ENCODE results near the gene TMEM175.

The TMEM175 gene

DNA sequence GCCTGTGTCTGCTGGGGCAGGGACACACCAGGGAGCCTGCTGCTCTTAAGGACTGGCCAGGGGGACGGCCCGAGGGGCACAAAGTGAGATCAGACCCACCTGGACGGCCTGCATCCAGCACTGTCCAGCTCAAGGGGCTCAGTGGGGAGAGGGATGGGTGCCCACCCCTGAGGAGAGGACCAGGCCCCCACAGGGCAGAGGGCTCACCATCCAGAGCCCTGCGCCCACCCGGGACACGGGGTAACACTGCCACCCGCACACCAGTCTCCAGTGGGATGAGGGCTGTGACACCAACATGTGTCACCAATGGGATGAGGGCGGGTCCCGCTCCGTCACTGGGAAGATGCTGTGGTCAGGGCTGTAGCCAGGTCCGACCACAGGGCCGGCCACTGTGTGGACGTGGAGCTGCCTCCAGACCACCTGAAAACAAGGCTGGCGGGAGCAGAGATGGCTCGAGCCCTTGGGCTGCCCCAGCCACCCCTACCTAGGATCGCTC, 27.9 kb downstream of the TMEM175 start:
- Histone ChIP-seq H2AK5ac (ENCODE audit: low read length) (no peak overlapping the region), H3K79me1 (ENCODE audit: low read length) (no peaks in the 10 kb centered on the region), H3K4me3 (ENCODE audit: low read depth, low read length) (no peak overlapping the region), H3K4me1 (ENCODE audit: control insufficient read depth in 1 of 2, insufficient read depth in 2 of 2, low read length in 2 of 2) (no peaks in the 10 kb centered on the region), H2BK120ac (ENCODE audit: insufficient read depth, low read length, poor library complexity) (no peak overlapping the region), H3K14ac (ENCODE audit: low read length) (no peak overlapping the region), H2AFZ (ENCODE audit: insufficient read depth, low read length, poor library complexity) (no peak overlapping the region), H2BK12ac (ENCODE audit: low read length) (no peak overlapping the region), H3K79me2 (ENCODE audit: control insufficient read depth, insufficient read depth, low read length, poor library complexity) (no peaks in the 10 kb centered on the region), H4K12ac (ENCODE audit: low read depth, low read length) (no peak overlapping the region), H3K27ac (ENCODE audit: low read depth, low read length) (no peak overlapping the region), H3K4me2 (ENCODE audit: low read length) (no peak overlapping the region), H3K23ac (ENCODE audit: low read length) (no peak overlapping the region), H4K8ac (ENCODE audit: low read depth, low read length) (no peak overlapping the region), H3K18ac (ENCODE audit: low read length) (no peak overlapping the region), H3K9me3 (ENCODE audit: insufficient read depth, low read depth, low read length) (peaks cover 2% of the 10 kb centered on the region), H4K91ac (ENCODE audit: low read depth, low read length) (no peak overlapping the region), H3K27me3 (ENCODE audit: insufficient read depth, low read length) (no peaks in the 10 kb centered on the region), H3K9ac (ENCODE audit: low read length) (no peak overlapping the region), H2BK5ac (ENCODE audit: low read depth, low read length, poor library complexity) (no peak overlapping the region), H3K4ac (ENCODE audit: low read depth, low read length) (no peak overlapping the region), H3K36me3 (ENCODE audit: control insufficient read depth in 1 of 2, insufficient read depth in 2 of 2, low read length in 2 of 2) (peaks cover 12 to 26% of the 10 kb centered on the region in 2 experiments)
- no CpG with 5 or more reads among the region's 16 CpGs for WGBS (ENCODE audit: extremely low coverage, insufficient coverage, insufficient read length)
- DNase-seq = no peak

DNA sequence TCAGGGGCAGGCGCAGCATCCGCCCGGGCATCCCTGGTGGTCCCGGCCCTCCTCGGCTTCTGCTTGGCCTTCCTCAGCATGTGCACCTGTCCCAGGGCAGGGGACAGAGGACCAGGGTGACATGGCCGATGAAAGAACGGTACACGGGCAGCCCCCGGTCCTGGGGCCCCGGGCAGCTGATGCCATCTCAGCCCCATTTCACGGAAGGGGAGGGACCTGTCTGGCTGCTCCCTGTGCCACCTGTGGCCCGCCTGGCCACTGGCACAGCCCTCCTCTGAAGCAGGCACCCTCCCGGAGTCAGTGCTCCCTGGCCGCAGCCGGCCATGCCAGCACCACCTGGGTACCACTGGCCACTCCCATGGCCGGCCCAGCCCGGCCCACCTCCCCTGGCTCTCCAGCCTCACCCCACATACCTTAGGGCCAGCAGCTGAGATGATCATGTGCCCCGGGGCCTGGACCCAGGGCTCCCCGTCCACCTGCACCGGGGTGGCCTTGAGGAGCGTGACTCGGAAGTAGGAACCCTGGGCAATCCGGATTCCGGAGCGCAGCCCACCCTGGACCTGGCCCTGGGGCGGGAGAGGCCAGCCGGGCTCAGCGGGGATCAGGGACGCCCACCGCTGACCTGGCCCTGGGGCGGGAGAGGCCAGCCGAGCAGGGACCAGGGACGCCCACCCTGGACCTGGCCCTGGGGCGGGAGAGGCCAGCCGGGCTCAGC, 28.5 kb downstream of the TMEM175 start:
- Histone ChIP-seq H2AK5ac (ENCODE audit: low read length) (no peak overlapping the region), H3K4me1 (ENCODE audit: control insufficient read depth in 1 of 2, insufficient read depth in 2 of 2, low read length in 2 of 2) (no peaks in the 10 kb centered on the region), H3K23ac (ENCODE audit: low read length) (no peak overlapping the region), H3K79me2 (ENCODE audit: control insufficient read depth, insufficient read depth, low read length, poor library complexity) (no peaks in the 10 kb centered on the region), H4K91ac (ENCODE audit: low read depth, low read length) (no peak overlapping the region), H4K8ac (ENCODE audit: low read depth, low read length) (no peak overlapping the region), H3K9ac (ENCODE audit: low read length) (no peak overlapping the region), H3K4ac (ENCODE audit: low read depth, low read length) (no peak overlapping the region), H4K12ac (ENCODE audit: low read depth, low read length) (no peak overlapping the region), H3K27ac (ENCODE audit: low read depth, low read length) (no peak overlapping the region), H3K79me1 (ENCODE audit: low read length) (no peaks in the 10 kb centered on the region), H3K4me3 (ENCODE audit: low read depth, low read length) (no peak overlapping the region), H2BK12ac (ENCODE audit: low read length) (no peak overlapping the region), H3K9me3 (ENCODE audit: insufficient read depth, low read depth, low read length) (peaks cover 2% of the 10 kb centered on the region), H2BK120ac (ENCODE audit: insufficient read depth, low read length, poor library complexity) (no peak overlapping the region), H2BK5ac (ENCODE audit: low read depth, low read length, poor library complexity) (no peak overlapping the region), H3K27me3 (ENCODE audit: insufficient read depth, low read length) (no peaks in the 10 kb centered on the region), H3K18ac (ENCODE audit: low read length) (no peak overlapping the region), H3K4me2 (ENCODE audit: low read length) (no peak overlapping the region), H3K36me3 (ENCODE audit: control insufficient read depth in 1 of 2, insufficient read depth in 2 of 2, low read length in 2 of 2) (peaks cover 9 to 28% of the 10 kb centered on the region in 2 experiments), H3K14ac (ENCODE audit: low read length) (no peak overlapping the region), H2AFZ (ENCODE audit: insufficient read depth, low read length, poor library complexity) (no peak overlapping the region)
- DNase-seq = no peak
- WGBS (ENCODE audit: extremely low coverage, insufficient coverage, insufficient read length) = no CpG with 5 or more reads among the region's 35 CpGs

DNA sequence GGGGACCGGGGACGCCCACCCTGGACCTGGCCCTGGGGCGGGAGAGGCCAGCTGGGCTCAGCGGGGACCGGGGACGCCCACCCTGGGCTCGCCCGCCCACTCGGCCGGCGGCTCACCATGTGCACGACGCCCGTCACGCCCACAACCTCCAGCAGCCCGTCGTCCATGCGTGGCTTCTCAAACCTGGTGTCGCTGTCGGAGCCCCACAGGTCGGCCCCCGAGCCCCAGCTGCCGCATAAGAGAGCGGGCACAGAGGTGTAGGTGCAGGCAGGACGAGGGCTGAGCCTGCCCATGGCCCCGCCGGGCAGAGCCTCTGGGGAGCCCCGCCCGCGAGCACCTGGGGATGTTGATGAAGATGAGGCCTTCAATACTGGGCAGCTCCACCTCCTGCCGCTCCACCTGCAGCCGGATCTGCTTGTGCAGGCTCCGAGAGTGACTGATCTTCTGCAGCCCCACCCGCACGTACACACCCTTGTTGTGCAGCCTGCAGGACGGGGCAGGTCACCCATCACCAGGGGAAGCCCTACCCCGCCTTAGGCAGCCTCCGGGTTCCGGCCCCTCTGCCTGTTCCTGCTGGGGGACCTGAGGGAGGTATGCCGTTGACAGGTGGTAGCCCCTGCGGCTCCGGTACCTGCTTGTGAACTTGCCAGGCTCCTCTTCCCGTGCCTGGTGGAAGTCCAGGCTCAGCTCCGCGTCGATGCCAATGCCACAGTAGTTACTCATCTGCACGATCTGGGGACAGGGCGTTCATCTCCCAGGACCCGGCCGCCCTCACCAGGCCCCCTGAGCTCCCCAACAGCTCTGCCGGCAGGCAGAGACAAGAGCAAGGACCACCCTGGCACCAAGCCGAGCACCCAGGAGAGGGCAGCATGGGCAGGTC, 29.3 kb downstream of the TMEM175 start:
- no peak overlapping the region for H2BK12ac ChIP-seq (ENCODE audit: low read length)
- no peak overlapping the region for H3K18ac ChIP-seq (ENCODE audit: low read length)
- no peaks in the 10 kb centered on the region for H3K4me1 ChIP-seq (ENCODE audit: control insufficient read depth in 1 of 2, insufficient read depth in 2 of 2, low read length in 2 of 2)
- H4K12ac ChIP-seq (ENCODE audit: low read depth, low read length) = no peak overlapping the region
- no peak overlapping the region for H3K27ac ChIP-seq (ENCODE audit: low read depth, low read length)
- no peak overlapping the region for H3K4ac ChIP-seq (ENCODE audit: low read depth, low read length)
- no CpG with 5 or more reads among the region's 52 CpGs for WGBS (ENCODE audit: extremely low coverage, insufficient coverage, insufficient read length)
- no peak overlapping the region for H2BK120ac ChIP-seq (ENCODE audit: insufficient read depth, low read length, poor library complexity)
- peak overlapping the region; percentile 15 for H3K4me3 ChIP-seq (ENCODE audit: low read depth, low read length)
- peaks cover 13 to 30% of the 10 kb centered on the region in 2 experiments for H3K36me3 ChIP-seq (ENCODE audit: control insufficient read depth in 1 of 2, insufficient read depth in 2 of 2, low read length in 2 of 2)
- H2AFZ ChIP-seq (ENCODE audit: insufficient read depth, low read length, poor library complexity) = no peak overlapping the region
- no peak overlapping the region for H3K9ac ChIP-seq (ENCODE audit: low read length)
- peak; percentile 14 to 41 for DNase-seq
- no peak overlapping the region for H2AK5ac ChIP-seq (ENCODE audit: low read length)
- H4K91ac ChIP-seq (ENCODE audit: low read depth, low read length) = no peak overlapping the region
- H3K23ac ChIP-seq (ENCODE audit: low read length) = no peak overlapping the region
- H3K79me2 ChIP-seq (ENCODE audit: control insufficient read depth, insufficient read depth, low read length, poor library complexity) = no peaks in the 10 kb centered on the region
- H3K79me1 ChIP-seq (ENCODE audit: low read length) = no peaks in the 10 kb centered on the region
- no peak overlapping the region for H3K4me2 ChIP-seq (ENCODE audit: low read length)
- H3K9me3 ChIP-seq (ENCODE audit: insufficient read depth, low read depth, low read length) = peaks cover 2% of the 10 kb centered on the region
- no peaks in the 10 kb centered on the region for H3K27me3 ChIP-seq (ENCODE audit: insufficient read depth, low read length)
- no peak overlapping the region for H3K14ac ChIP-seq (ENCODE audit: low read length)
- H4K8ac ChIP-seq (ENCODE audit: low read depth, low read length) = no peak overlapping the region
- H2BK5ac ChIP-seq (ENCODE audit: low read depth, low read length, poor library complexity) = no peak overlapping the region

DNA sequence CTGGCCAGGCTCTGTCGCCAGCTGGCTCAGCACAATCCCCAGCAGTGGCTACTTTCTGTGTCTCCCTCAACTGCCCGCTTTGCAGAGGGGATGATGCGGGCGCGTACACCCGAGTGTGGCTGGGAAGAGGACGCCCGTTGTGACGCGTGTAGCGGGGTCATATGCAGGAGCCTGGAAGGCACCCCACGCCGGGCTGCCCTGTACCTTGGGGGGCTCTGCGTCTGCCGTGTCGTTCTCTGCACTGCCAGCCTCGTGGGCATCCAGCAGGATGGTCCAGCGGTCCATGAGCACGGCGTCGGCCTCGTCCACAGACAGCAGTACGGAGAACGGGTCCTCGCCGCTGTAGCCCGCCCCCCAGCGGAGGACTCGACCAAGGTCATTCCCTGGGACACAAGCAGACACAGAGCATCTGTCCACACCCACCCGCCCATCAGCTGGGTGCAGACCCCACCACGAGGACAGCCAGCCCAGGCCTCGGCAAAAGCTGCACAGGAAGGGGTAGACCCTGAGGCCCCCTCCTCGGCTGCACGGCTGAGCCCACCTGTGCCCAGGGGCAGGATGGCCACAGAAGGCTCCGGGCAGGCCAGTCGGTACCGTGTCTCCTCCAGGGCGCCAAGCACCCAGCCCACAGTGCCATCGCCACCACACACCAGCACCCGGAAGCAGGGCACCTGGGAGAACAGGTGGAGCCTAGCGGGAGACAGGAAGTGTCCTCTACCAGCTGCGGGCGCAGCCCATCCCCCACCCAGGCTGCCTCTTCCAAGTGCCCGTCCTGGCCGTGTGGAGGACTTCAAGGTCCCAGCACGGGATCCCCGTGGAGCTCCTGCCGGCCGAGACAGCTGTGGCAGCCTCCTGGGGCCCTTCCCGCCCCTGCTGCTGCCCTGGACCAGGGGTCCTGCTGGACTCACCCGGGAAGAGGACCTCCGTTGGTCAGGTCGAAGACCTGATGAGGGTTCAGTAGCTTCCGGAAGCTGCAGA, 30.3 kb downstream of the TMEM175 start:
- Histone ChIP-seq H3K27me3 (ENCODE audit: insufficient read depth, low read length) (peaks cover 2% of the 10 kb centered on the region), H3K36me3 (ENCODE audit: control insufficient read depth in 1 of 2, insufficient read depth in 2 of 2, low read length in 2 of 2) (peaks cover 15 to 32% of the 10 kb centered on the region in 2 experiments), H3K4me1 (ENCODE audit: control insufficient read depth in 1 of 2, insufficient read depth in 2 of 2, low read length in 2 of 2) (no peaks in the 10 kb centered on the region), H3K14ac (ENCODE audit: low read length) (no peak overlapping the region), H3K4ac (ENCODE audit: low read depth, low read length) (no peak overlapping the region), H3K4me2 (ENCODE audit: low read length) (no peak overlapping the region), H2BK12ac (ENCODE audit: low read length) (no peak overlapping the region), H2BK5ac (ENCODE audit: low read depth, low read length, poor library complexity) (no peak overlapping the region), H3K79me2 (ENCODE audit: control insufficient read depth, insufficient read depth, low read length, poor library complexity) (no peaks in the 10 kb centered on the region), H3K27ac (ENCODE audit: low read depth, low read length) (no peak overlapping the region), H4K8ac (ENCODE audit: low read depth, low read length) (no peak overlapping the region), H4K91ac (ENCODE audit: low read depth, low read length) (no peak overlapping the region), H3K79me1 (ENCODE audit: low read length) (no peaks in the 10 kb centered on the region), H3K4me3 (ENCODE audit: low read depth, low read length) (no peak overlapping the region), H4K12ac (ENCODE audit: low read depth, low read length) (no peak overlapping the region), H3K9ac (ENCODE audit: low read length) (no peak overlapping the region), H2AFZ (ENCODE audit: insufficient read depth, low read length, poor library complexity) (no peak overlapping the region), H3K9me3 (ENCODE audit: insufficient read depth, low read depth, low read length) (peaks cover 2% of the 10 kb centered on the region), H2BK120ac (ENCODE audit: insufficient read depth, low read length, poor library complexity) (no peak overlapping the region), H3K23ac (ENCODE audit: low read length) (no peak overlapping the region), H2AK5ac (ENCODE audit: low read length) (no peak overlapping the region), H3K18ac (ENCODE audit: low read length) (no peak overlapping the region)
- peak in 1 of 2 donors; percentile 12 for DNase-seq
- no CpG with 5 or more reads among the region's 54 CpGs for WGBS (ENCODE audit: extremely low coverage, insufficient coverage, insufficient read length)
